Measurements from ENCODE around the gene SYNGR3. TPM values are rescaled to one million over a fixed set of nuclear protein-coding genes. Genes with fewer than 3 reads are reported as not detected.

The SYNGR3 gene
- total and polyA plus RNA-seq, 5 donors = 0.57 to 1.4 (median 0.75) TPM

- ATAC-seq (no peak), DNase-seq (peak in 2 of 3 donors; percentile 57 to 62)
- Histone ChIP-seq H3K27me3 (ENCODE audit: control insufficient read depth, insufficient read depth) (no peaks in the 10 kb centered on the region), H3K9me3 (ENCODE audit: control insufficient read depth, low read length) (no peaks in the 10 kb centered on the region), H3K4me3 (ENCODE audit: low read length) (no peak overlapping the region), H3K27ac (ENCODE audit: low read length) (no peak overlapping the region), H3K4me1 (ENCODE audit: control insufficient read depth, insufficient read depth, low read length) (peaks cover 2% of the 10 kb centered on the region)
- intact Hi-C loops (cut with DNase I) = no loop called here
- WGBS = 93% methylated on average over 39 of the region's 39 CpGs
Observed at GRCh38 chr16:1998852-1999801, 9.4 kb downstream of the SYNGR3 start.

- intact Hi-C loops (cut with DNase I) = loop anchor here in 1 of 4 donors (5.0 kb wide), 1 partner anchor 152 kb away; no protein-coding TSS in a partner anchor
- no peak for ATAC-seq
- H3K4me3 ChIP-seq (ENCODE audit: low read length) = no peak overlapping the region
- no peaks in the 10 kb centered on the region for H3K27me3 ChIP-seq (ENCODE audit: control insufficient read depth, insufficient read depth)
- H3K27ac ChIP-seq (ENCODE audit: low read length) = no peak overlapping the region
- H3K9me3 ChIP-seq (ENCODE audit: control insufficient read depth, low read length) = no peaks in the 10 kb centered on the region
- peak in 1 of 3 donors; percentile 53 for DNase-seq
- WGBS = 85% methylated on average over 28 of the region's 28 CpGs
- H3K4me1 ChIP-seq (ENCODE audit: control insufficient read depth, insufficient read depth, low read length) = peaks cover 2% of the 10 kb centered on the region
Observed at GRCh38 chr16:1999866-2000514, 10.2 kb downstream of the SYNGR3 start.

GRCh38 chr16:2001035-2001434 lies 11.3 kb downstream of the SYNGR3 start:
- intact Hi-C loops (cut with DNase I) = loop anchor here in 1 of 4 donors (5.0 kb wide), 1 partner anchor 151 kb away; no protein-coding TSS in a partner anchor
- no peaks in the 10 kb centered on the region for H3K27me3 ChIP-seq (ENCODE audit: control insufficient read depth, insufficient read depth)
- no peak for ATAC-seq
- no peak overlapping the region for H3K27ac ChIP-seq (ENCODE audit: low read length)
- DNase-seq = peak in 2 of 3 donors; percentile 40 to 50
- WGBS = 94% methylated on average over 19 of the region's 19 CpGs
- no peak overlapping the region for H3K4me3 ChIP-seq (ENCODE audit: low read length)
- H3K4me1 ChIP-seq (ENCODE audit: control insufficient read depth, insufficient read depth, low read length) = peaks cover 2% of the 10 kb centered on the region
- H3K9me3 ChIP-seq (ENCODE audit: control insufficient read depth, low read length) = no peaks in the 10 kb centered on the region

- 94% methylated on average over 53 of the region's 53 CpGs for WGBS
- Histone ChIP-seq H3K4me1 (ENCODE audit: control insufficient read depth, insufficient read depth, low read length) (peaks cover 2% of the 10 kb centered on the region), H3K27ac (ENCODE audit: low read length) (no peak overlapping the region), H3K4me3 (ENCODE audit: low read length) (no peak overlapping the region), H3K9me3 (ENCODE audit: control insufficient read depth, low read length) (no peaks in the 10 kb centered on the region), H3K27me3 (ENCODE audit: control insufficient read depth, insufficient read depth) (no peaks in the 10 kb centered on the region)
- peak in 2 of 3 donors; percentile 47 to 51 for DNase-seq
- intact Hi-C loops (cut with DNase I) = loop anchor here in 1 of 4 donors (5.0 kb wide), 1 partner anchor 151 kb away; no protein-coding TSS in a partner anchor
- no peak for ATAC-seq
Observed at GRCh38 chr16:2001456-2002355, 11.9 kb downstream of the SYNGR3 start.

- no peak overlapping the region for H3K4me3 ChIP-seq (ENCODE audit: low read length)
Observed at GRCh38 chr16:2002406-2003230, 12.8 kb downstream of the SYNGR3 start.

GRCh38 chr16:2003231-2003826 lies 13.6 kb downstream of the SYNGR3 start:
- ATAC-seq (no peak), DNase-seq (no peak)
- Histone ChIP-seq H3K27me3 (ENCODE audit: control insufficient read depth, insufficient read depth) (no peaks in the 10 kb centered on the region), H3K4me1 (ENCODE audit: control insufficient read depth, insufficient read depth, low read length) (peaks cover 8% of the 10 kb centered on the region), H3K9me3 (ENCODE audit: control insufficient read depth, low read length) (no peaks in the 10 kb centered on the region), H3K27ac (ENCODE audit: low read length) (no peak overlapping the region), H3K4me3 (ENCODE audit: low read length) (no peak overlapping the region)
- intact Hi-C loops (cut with DNase I) = loop anchor here in 1 of 4 donors (5.0 kb wide), 1 partner anchor 149 kb away; no protein-coding TSS in a partner anchor
- WGBS = 81% methylated on average over 8 of the region's 8 CpGs

More at GRCh38 chr16:2002406-2003230, 12.8 kb downstream of the SYNGR3 start:
- Histone ChIP-seq H3K27ac (ENCODE audit: low read length) (no peak overlapping the region), H3K4me1 (ENCODE audit: control insufficient read depth, insufficient read depth, low read length) (peaks cover 4% of the 10 kb centered on the region), H3K9me3 (ENCODE audit: control insufficient read depth, low read length) (no peaks in the 10 kb centered on the region), H3K27me3 (ENCODE audit: control insufficient read depth, insufficient read depth) (no peaks in the 10 kb centered on the region)
- intact Hi-C loops (cut with DNase I) = loop anchor here in 1 of 4 donors (5.0 kb wide), 1 partner anchor 150 kb away; no protein-coding TSS in a partner anchor
- 90% methylated on average over 47 of the region's 47 CpGs for WGBS
- DNase-seq (peak in 1 of 3 donors; percentile 65), ATAC-seq (no peak)

GRCh38 chr16:2003827-2004641 lies 14.3 kb downstream of the SYNGR3 start:
- WGBS = 27% methylated on average over 36 of the region's 36 CpGs
- H3K4me3 ChIP-seq (ENCODE audit: low read length) = no peak overlapping the region
- intact Hi-C loops (cut with DNase I) = loop anchor here in 1 of 4 donors (5.0 kb wide), 1 partner anchor 148 kb away; no protein-coding TSS in a partner anchor
- no peak overlapping the region for H3K27ac ChIP-seq (ENCODE audit: low read length)
- H3K9me3 ChIP-seq (ENCODE audit: control insufficient read depth, low read length) = no peaks in the 10 kb centered on the region
- no peaks in the 10 kb centered on the region for H3K27me3 ChIP-seq (ENCODE audit: control insufficient read depth, insufficient read depth)
- DNase-seq (peak; percentile 92 to 97 (median 96)), ATAC-seq (peak; percentile 80 to 82)
- H3K4me1 ChIP-seq (ENCODE audit: control insufficient read depth, insufficient read depth, low read length) = peaks cover 12% of the 10 kb centered on the region

GRCh38 chr16:2004795-2005517 lies 15.2 kb downstream of the SYNGR3 start:
- peak in 2 of 3 donors; percentile 55 to 62 for DNase-seq
- Histone ChIP-seq H3K9me3 (ENCODE audit: control insufficient read depth, low read length) (no peaks in the 10 kb centered on the region), H3K27me3 (ENCODE audit: control insufficient read depth, insufficient read depth) (no peaks in the 10 kb centered on the region), H3K4me1 (ENCODE audit: control insufficient read depth, insufficient read depth, low read length) (peaks cover 12% of the 10 kb centered on the region), H3K4me3 (ENCODE audit: low read length) (no peak overlapping the region), H3K27ac (ENCODE audit: low read length) (no peak overlapping the region)
- intact Hi-C loops (cut with DNase I) = loop anchor here in 1 of 4 donors (5.0 kb wide), 1 partner anchor 147 kb away; no protein-coding TSS in a partner anchor
- WGBS = 81% methylated on average over 34 of the region's 34 CpGs
- ATAC-seq = no peak
